AG04450 (cell line): ENCODE results near the gene MAVS. TPM values are rescaled to one million over a fixed set of nuclear protein-coding genes. Genes with fewer than 3 reads are reported as not detected.

ENCODE experiments used
- CTCF ChIA-PET: fragments of 300-600, 350-600 bp; formaldehyde crosslinking; extraction: SDS; loops from one replicate; lab custom pipeline; 2022; ENCODE audit warnings: antibody characterized with exemption, inconsistent platforms; lab: Charles Lee
- POLR2A ChIA-PET: fragments of 350-600 bp; formaldehyde crosslinking; extraction: SDS; loops from one replicate; lab custom pipeline; 2021; ENCODE audit warnings: antibody characterized with exemption, inconsistent platforms; lab: Yijun Ruan, JAX
- DNase-seq: peaks from one replicate; pipeline ENCODE4 v3.0.0-alpha.2; 2011; ENCODE audit warnings: low read depth, low spot score
- H3K27ac ChIP-seq: one replicate; pipeline ENCODE4 v1.5.1; 2012; ENCODE audit warnings: low read depth, low read length, control low read depth
- H3K27me3 ChIP-seq: one replicate; pipeline ENCODE4 v1.6.0; 2012; ENCODE audit warnings: low read length; ENCODE audit not compliant: control insufficient read depth, insufficient read depth
- H3K4me3 ChIP-seq: 2 replicates; pipeline ENCODE4 v1.5.1; 2011; ENCODE audit warnings: mild to moderate bottlenecking, low read depth, low read length, control low read depth
- H3K9me3 ChIP-seq: 2 replicates; pipeline ENCODE4 v1.5.1; 2012; ENCODE audit warnings: low read length; ENCODE audit not compliant: control insufficient read depth, insufficient read depth
- polyA plus RNA-seq: library from polyadenylated mRNA; depleted of rRNA; stranded (reverse); fragments of >200 nt; gene quantifications from 2 replicates; pipeline ENCODE4 v1.2.3, GENCODE V29; 2011
- TF ChIP-seq, protein P1 (sequence below): IDR thresholded peaks from 2 replicates; pipeline ENCODE4 v1.5.1; 2011; ENCODE audit warnings: low read depth, low read length, control low read depth, inconsistent platforms

Gene MAVS
- polyA plus RNA-seq, 1 experiment: 16.4 TPM

DNA sequence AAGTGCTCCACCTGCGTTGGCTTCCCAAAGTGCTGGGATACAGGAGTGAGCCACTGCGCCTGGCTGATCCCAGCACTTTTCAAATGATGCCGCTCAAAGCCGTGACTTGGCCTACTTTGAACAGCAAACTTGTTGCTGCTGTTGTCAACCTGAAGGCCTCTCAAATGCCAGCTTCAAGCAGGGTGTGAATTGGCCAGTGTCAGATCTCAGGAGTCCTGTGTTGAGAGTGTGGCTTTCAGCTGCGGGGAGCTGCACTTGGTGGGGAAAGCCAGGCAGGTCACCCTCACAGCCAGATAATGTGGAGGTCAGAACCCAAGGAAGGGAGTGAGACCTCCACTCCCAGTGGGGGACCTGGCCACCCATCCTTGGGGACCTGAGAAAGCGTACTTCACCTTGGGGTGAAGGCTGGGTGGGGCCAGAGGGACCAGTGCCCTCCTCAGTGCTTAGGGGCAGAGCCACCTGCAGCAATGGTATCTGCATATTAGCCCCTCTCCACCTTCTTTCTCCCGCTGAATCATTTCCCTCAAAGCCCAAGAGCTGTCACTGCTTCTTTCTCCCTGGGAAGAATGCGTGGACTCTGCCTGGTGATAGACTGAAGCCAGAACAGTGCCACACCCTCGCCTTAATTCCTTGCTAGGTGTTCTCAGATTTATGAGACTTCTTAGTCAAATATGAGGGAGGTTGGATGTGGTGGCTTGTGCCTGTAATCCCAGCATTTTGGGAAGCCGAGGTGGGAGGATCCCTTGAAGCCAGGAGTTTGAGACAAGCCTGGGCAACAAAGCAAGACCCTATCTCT is 23.4 kb downstream of the MAVS start:
- no peak overlapping the region for H3K4me3 ChIP-seq
- H3K27ac ChIP-seq: no peak overlapping the region
- H3K9me3 ChIP-seq: no peaks in the 10 kb centered on the region; the same call in 1 of the 2 replicates
- no peaks in the 10 kb centered on the region for H3K27me3 ChIP-seq
- ChIA-PET POLR2A (no interaction called here), CTCF (no interaction called here)
- DNase-seq: no peak
- TF ChIP-seq, protein P1, sequence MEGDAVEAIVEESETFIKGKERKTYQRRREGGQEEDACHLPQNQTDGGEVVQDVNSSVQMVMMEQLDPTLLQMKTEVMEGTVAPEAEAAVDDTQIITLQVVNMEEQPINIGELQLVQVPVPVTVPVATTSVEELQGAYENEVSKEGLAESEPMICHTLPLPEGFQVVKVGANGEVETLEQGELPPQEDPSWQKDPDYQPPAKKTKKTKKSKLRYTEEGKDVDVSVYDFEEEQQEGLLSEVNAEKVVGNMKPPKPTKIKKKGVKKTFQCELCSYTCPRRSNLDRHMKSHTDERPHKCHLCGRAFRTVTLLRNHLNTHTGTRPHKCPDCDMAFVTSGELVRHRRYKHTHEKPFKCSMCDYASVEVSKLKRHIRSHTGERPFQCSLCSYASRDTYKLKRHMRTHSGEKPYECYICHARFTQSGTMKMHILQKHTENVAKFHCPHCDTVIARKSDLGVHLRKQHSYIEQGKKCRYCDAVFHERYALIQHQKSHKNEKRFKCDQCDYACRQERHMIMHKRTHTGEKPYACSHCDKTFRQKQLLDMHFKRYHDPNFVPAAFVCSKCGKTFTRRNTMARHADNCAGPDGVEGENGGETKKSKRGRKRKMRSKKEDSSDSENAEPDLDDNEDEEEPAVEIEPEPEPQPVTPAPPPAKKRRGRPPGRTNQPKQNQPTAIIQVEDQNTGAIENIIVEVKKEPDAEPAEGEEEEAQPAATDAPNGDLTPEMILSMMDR: no peak

DNA sequence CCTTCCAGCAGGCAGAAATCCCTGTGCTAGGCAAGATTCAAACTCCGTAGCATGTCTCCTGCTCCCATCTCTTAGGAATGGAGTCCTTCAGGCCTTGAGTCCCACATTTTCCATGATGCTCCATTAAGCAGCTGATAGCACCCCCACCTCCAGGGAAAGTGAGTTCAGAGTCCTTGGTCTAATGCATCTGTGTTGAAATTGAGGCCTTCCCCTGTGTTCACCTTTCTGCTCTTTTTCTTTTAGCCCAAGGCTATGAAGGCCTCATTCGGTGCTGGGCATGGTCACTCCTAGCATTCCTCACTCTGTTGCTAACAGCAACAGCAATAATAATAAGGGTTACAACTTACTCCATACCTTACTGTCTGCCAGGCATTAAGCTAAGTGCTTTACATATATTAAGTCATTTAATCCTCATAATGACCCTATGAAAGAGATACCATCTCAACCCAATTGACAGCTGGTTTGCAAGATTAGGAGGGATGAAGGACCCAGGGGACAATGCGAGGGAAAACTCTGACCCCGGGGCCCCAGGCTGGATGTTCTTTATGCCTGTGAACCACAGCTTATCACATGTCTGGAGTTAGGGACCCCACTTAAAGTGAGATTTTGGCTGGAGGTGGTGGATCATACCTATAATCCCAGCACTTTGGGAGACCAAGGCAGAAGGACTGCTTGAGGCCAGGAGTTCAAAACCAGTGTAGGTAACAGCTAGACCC is 25.1 kb downstream of the MAVS start:
- no peak overlapping the region for H3K4me3 ChIP-seq
- H3K9me3 ChIP-seq: no peaks in the 10 kb centered on the region; the same call in 1 of the 2 replicates
- no peak for DNase-seq
- TF ChIP-seq, protein P1: no peak
- H3K27me3 ChIP-seq: no peaks in the 10 kb centered on the region
- ChIA-PET POLR2A (no interaction called here), CTCF (no interaction called here)
- H3K27ac ChIP-seq: no peak overlapping the region

DNA sequence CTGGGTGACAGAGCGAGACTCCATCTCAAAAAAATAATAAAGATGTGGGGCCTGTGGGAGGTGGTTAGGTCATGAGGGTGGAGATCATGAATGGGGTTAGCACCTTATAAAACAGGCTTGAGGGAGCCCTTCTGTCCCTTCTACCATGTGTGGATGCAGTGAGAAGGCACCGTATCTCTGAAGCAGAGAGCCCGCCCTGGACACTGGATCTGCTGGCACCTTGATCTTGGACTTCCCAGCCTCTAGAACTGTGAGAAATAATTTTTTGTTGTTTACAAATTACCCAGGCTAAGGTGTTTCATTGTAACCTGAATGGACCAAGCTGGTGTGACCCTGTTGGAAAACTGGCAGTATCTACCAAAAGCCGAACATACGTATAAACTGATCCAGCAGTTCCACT is 26.9 kb downstream of the MAVS start:
- Histone ChIP-seq H3K4me3 (no peak overlapping the region), H3K9me3 (no peaks in the 10 kb centered on the region; the same call in 1 of the 2 replicates), H3K27me3 (no peaks in the 10 kb centered on the region), H3K27ac (no peak overlapping the region)
- ChIA-PET POLR2A (no interaction called here), CTCF (no interaction called here)
- no peak for DNase-seq
- TF ChIP-seq, protein P1: no peak

DNA sequence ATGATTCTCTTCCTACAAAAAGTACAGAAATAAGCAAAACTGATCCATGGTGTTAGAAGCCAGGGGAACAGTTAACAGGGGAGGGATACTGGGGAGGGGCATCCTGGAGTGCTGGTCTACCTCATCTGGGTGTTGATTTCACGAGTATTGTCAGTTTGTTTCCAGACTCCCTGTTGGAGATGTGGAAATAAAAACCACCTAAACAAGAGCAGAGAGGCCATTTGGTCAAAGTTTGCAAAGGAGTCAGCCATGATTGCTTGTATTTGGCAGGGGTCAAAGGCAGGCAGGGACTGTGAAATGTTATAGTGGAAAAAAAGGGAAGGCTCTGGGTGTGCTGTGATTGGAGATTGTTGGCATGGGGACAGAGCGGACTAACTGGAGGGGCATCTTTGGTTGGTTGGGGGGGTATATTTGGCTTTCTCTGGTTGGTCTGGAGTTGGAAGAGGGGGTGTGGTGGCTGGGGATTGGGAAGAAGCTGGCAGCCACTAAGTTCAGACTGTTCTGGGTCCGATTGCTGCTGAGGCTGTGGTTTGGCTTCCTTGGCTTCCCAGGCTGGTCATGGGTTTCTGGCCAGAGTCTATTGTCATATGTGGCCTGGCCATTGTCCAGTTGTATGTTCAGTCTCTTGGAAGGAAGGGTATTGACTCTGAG is 27.7 kb downstream of the MAVS start:
- ChIA-PET POLR2A (no interaction called here), CTCF (no interaction called here)
- H3K27ac ChIP-seq: no peak overlapping the region
- no peaks in the 10 kb centered on the region; the same call in 1 of the 2 replicates for H3K9me3 ChIP-seq
- no peak overlapping the region for H3K4me3 ChIP-seq
- TF ChIP-seq, protein P1: no peak
- DNase-seq: no peak
- no peaks in the 10 kb centered on the region for H3K27me3 ChIP-seq
